Peyer's patch (tissue), 4 donors: ENCODE measurements around the gene TNNT3. TPM values are rescaled to one million over a fixed set of nuclear protein-coding genes. Genes with fewer than 3 reads are reported as not detected.

Experiments used
- DNase-seq, 3 donors: peaks; one replicate each; pipeline ENCODE4 v3.0.0-alpha.2; 2017 to 2019
- H3K27ac ChIP-seq, 4 donors: fragments of 200-600 bp; sonication (generic); one replicate each; pipeline ENCODE4 v1.5.1; 2016 to 2019
- H3K27me3 ChIP-seq, 2 donors: fragments of 200-600 bp; sonication (generic); one replicate each; pipeline ENCODE4 v1.5.1; 2019
- H3K36me3 ChIP-seq, 3 donors: fragments of 200-600 bp; sonication (generic); one replicate each; pipeline ENCODE4 v1.5.1; 2016 to 2019
- H3K4me1 ChIP-seq, 4 donors: fragments of 200-600 bp; sonication (generic); one replicate each; pipeline ENCODE4 v1.5.1; 2016 to 2019
- H3K4me3 ChIP-seq, 4 donors: fragments of 200-600 bp; sonication (generic); 1 replicate in 3 of 4; 2 replicates in 1 of 4; pipeline ENCODE4 v1.5.1; 2016 to 2019; ENCODE audit warnings: mild to moderate bottlenecking in 1 of 4
- H3K9me3 ChIP-seq, 4 donors: fragments of 200-600 bp; sonication (generic); one replicate each; pipeline ENCODE4 v1.5.1; 2016 to 2019; ENCODE audit warnings: mild to moderate bottlenecking in 1 of 4
- CTCF ChIP-seq, 6 experiments: fragments of 450-650 bp in 4 of 6; fragments of 200-600 bp in 2 of 6; sonication (generic) in 1 of 6; IDR thresholded peaks; one replicate each; pipeline ENCODE4 v1.5.1; 2017 to 2019; ENCODE audit warnings: antibody characterized with exemption in 6 of 6, mild to moderate bottlenecking in 3 of 6, moderate library complexity in 1 of 6
- POLR2A ChIP-seq, 2 donors: fragments of 450-650 bp; IDR thresholded peaks; one replicate each; pipeline ENCODE4 v1.5.1; 2017; ENCODE audit warnings: antibody characterized with exemption in 2 of 2, mild to moderate bottlenecking in 2 of 2, moderate library complexity in 2 of 2
- total RNA-seq, 4 donors: library from RNA; depleted of rRNA; stranded (reverse); fragments of >200 nt; gene quantifications; one replicate each; pipeline ENCODE4 v1.1.0, GENCODE V29; 2016

TNNT3 gene
- total RNA-seq, 4 donors from 2014 or later = 14.0 TPM; not detected in 3

GRCh38 chr11:1877211-1878136 lies 42.0 kb upstream of the TNNT3 start:
- no peak overlapping the region for H3K4me3 ChIP-seq
- no peaks in the 10 kb centered on the region for H3K9me3 ChIP-seq
- H3K4me1 ChIP-seq = peaks cover 0 to 45% (median 26%) of the 10 kb centered on the region in 4 donors
- no peak for TF ChIP-seq CTCF (IDR thresholded peaks at IDR 0.05)
- TF ChIP-seq POLR2A (IDR thresholded peaks at IDR 0.05) = no peak
- H3K36me3 ChIP-seq = no peaks in the 10 kb centered on the region
- DNase-seq = peak in 2 of 3 donors; percentile 57 to 58
- H3K27ac ChIP-seq = peak overlapping the region; percentile 55 to 77 (median 66)
- H3K27me3 ChIP-seq = no peaks in the 10 kb centered on the region

GRCh38 chr11:1878137-1879031 lies 41.1 kb upstream of the TNNT3 start:
- TF ChIP-seq POLR2A (IDR thresholded peaks at IDR 0.05) (no peak), CTCF (IDR thresholded peaks at IDR 0.05) (no peak)
- DNase-seq = peak in 2 of 3 donors; percentile 37 to 44
- peaks cover 0 to 46% (median 26%) of the 10 kb centered on the region in 4 donors for H3K4me1 ChIP-seq
- H3K4me3 ChIP-seq = no peak overlapping the region
- no peaks in the 10 kb centered on the region for H3K36me3 ChIP-seq
- H3K9me3 ChIP-seq = no peaks in the 10 kb centered on the region
- no peaks in the 10 kb centered on the region for H3K27me3 ChIP-seq
- H3K27ac ChIP-seq = peak overlapping the region; percentile 53 to 77 (median 66)

GRCh38 chr11:1879342-1879940 lies 40.1 kb upstream of the TNNT3 start:
- DNase-seq = peak in 2 of 3 donors; percentile 36 to 39
- Histone ChIP-seq H3K27ac (peak overlapping the region in 3 of 4 donors; percentile 12 to 55 (median 20)), H3K36me3 (no peaks in the 10 kb centered on the region), H3K4me3 (no peak overlapping the region), H3K9me3 (no peaks in the 10 kb centered on the region), H3K27me3 (no peaks in the 10 kb centered on the region), H3K4me1 (peaks cover 0 to 46% (median 26%) of the 10 kb centered on the region in 4 donors)
- TF ChIP-seq POLR2A (IDR thresholded peaks at IDR 0.05) = no peak
- no peak for TF ChIP-seq CTCF (IDR thresholded peaks at IDR 0.05)

GRCh38 chr11:1879941-1880720 lies 39.4 kb upstream of the TNNT3 start:
- Histone ChIP-seq H3K27me3 (no peaks in the 10 kb centered on the region), H3K4me3 (no peak overlapping the region), H3K9me3 (no peaks in the 10 kb centered on the region), H3K27ac (peak overlapping the region; percentile 55 to 70 (median 64)), H3K4me1 (peaks cover 0 to 45% (median 26%) of the 10 kb centered on the region in 4 donors), H3K36me3 (no peaks in the 10 kb centered on the region)
- TF ChIP-seq POLR2A (IDR thresholded peaks at IDR 0.05) = no peak
- peak in 1 of 3 donors; percentile 53 for DNase-seq

- Histone ChIP-seq H3K4me3 (no peak overlapping the region), H3K36me3 (no peaks in the 10 kb centered on the region), H3K9me3 (no peaks in the 10 kb centered on the region), H3K4me1 (peaks cover 0 to 38% (median 23%) of the 10 kb centered on the region in 4 donors), H3K27ac (peak overlapping the region; percentile 55 to 70 (median 64)), H3K27me3 (no peaks in the 10 kb centered on the region)
- TF ChIP-seq POLR2A (IDR thresholded peaks at IDR 0.05) = no peak
- no peak for TF ChIP-seq CTCF (IDR thresholded peaks at IDR 0.05)
- DNase-seq = peak in 1 of 3 donors; percentile 38
Measured at GRCh38 chr11:1880746-1881441, 38.6 kb upstream of the TNNT3 start.
